ENCODE measurements around the gene LGMN. TPM values are rescaled to one million over a fixed set of nuclear protein-coding genes. Genes with fewer than 3 reads are reported as not detected.

LGMN gene
- total RNA-seq, 1 experiment from 2014 or later = 29.5 TPM

GRCh38 chr14:92677955-92678354, 70.5 kb downstream of the LGMN start:
- no peak for DNase-seq (ENCODE audit: low read depth)

GRCh38 chr14:92677087-92677668, 71.2 kb downstream of the LGMN start:
- no peak for DNase-seq (ENCODE audit: low read depth)

GRCh38 chr14:92676403-92677086, 71.9 kb downstream of the LGMN start:
- DNase-seq (ENCODE audit: low read depth) = no peak

- DNase-seq (ENCODE audit: low read depth) = no peak
Observed at GRCh38 chr14:92675976-92676375, 72.5 kb downstream of the LGMN start.

GRCh38 chr14:92675421-92675820, 73.0 kb downstream of the LGMN start:
- DNase-seq (ENCODE audit: low read depth) = no peak

- DNase-seq (ENCODE audit: low read depth) = no peak
Observed at GRCh38 chr14:92673601-92674150, 74.8 kb downstream of the LGMN start.

GRCh38 chr14:92670643-92671366, 77.6 kb downstream of the LGMN start:
- peak; percentile 15 for DNase-seq (ENCODE audit: low read depth)

- peak; percentile 13 for DNase-seq (ENCODE audit: low read depth)
Observed at GRCh38 chr14:92670160-92670559, 78.3 kb downstream of the LGMN start.

GRCh38 chr14:92668276-92668973, 80.0 kb downstream of the LGMN start:
- no peak for DNase-seq (ENCODE audit: low read depth)

GRCh38 chr14:92666251-92666650, 82.2 kb downstream of the LGMN start:
- DNase-seq (ENCODE audit: low read depth) = no peak

GRCh38 chr14:92665661-92666110, 82.7 kb downstream of the LGMN start:
- DNase-seq (ENCODE audit: low read depth) = no peak

GRCh38 chr14:92663049-92663448, 85.4 kb downstream of the LGMN start:
- DNase-seq (ENCODE audit: low read depth) = no peak

GRCh38 chr14:92660571-92660970, 87.9 kb downstream of the LGMN start:
- DNase-seq (ENCODE audit: low read depth) = no peak

- DNase-seq (ENCODE audit: low read depth) = no peak
Observed at GRCh38 chr14:92659765-92660561, 88.5 kb downstream of the LGMN start.

GRCh38 chr14:92658684-92659083, 89.7 kb downstream of the LGMN start:
- DNase-seq (ENCODE audit: low read depth) = no peak

GRCh38 chr14:92658160-92658559, 90.3 kb downstream of the LGMN start:
- DNase-seq (ENCODE audit: low read depth) = no peak

GRCh38 chr14:92657457-92658142, 90.8 kb downstream of the LGMN start:
- DNase-seq (ENCODE audit: low read depth) = no peak

GRCh38 chr14:92656306-92657081, 91.9 kb downstream of the LGMN start:
- DNase-seq (ENCODE audit: low read depth) = no peak
